K562 (cell line): Measurements from ENCODE around the gene OTULIN. TPM values are rescaled to one million over a fixed set of nuclear protein-coding genes. Genes with fewer than 3 reads are reported as not detected.
A peak's percentile ranks its signal among the peaks of the same experiment; 100 is the strongest.

Experiments
- ATAC-seq: fragments of 200-7000 bp; cut with Tn5 transposase; 3 replicates; pipeline ENCODE4 v1.9.1; 2020; ENCODE audit warnings: moderate library complexity
- BruUV-seq: library from RNA; stranded (reverse); fragments of 400-500 nt; replicated peaks from 2 replicates; lab custom pipeline; 2021; lab: Mats Ljungman, UMichigan
- CTCF ChIA-PET: fragments of 300-600 bp; formaldehyde crosslinking; extraction: SDS; loops from one replicate; lab custom pipeline; 2021; ENCODE audit warnings: low intra/inter-chr PET ratio; lab: Yijun Ruan, JAX
- POLR2A ChIA-PET: fragments of 300-600, 350-650 bp; sonication (Branson Sonifier 250); formaldehyde crosslinking; extraction: SDS; loops from one replicate; lab custom pipeline; 2021; ENCODE audit warnings: antibody characterized with exemption, inconsistent platforms; lab: Yijun Ruan, JAX
- DNase-seq, 4 experiments: peaks; one replicate each; pipeline versions ENCODE4 v3.0.0 to v3.0.0-alpha.2; 2011 to 2018; ENCODE audit warnings: low spot score in 3 of 4, mixed read lengths in 3 of 4; ENCODE audit errors: extremely low read depth in 1 of 4
- FAIRE-seq: peaks from 2 replicates; lab custom pipeline; 2011; peaks lifted over from hg19 to GRCh38; lab: Jason Lieb, UNC
- H2AFZ ChIP-seq: 2 replicates; pipeline ENCODE4 v1.6.0; 2011; ENCODE audit warnings: low read depth, low read length, control low read depth, inconsistent platforms
- H3K27ac ChIP-seq: fragments of 200-600 bp; 3 replicates; pipeline ENCODE4 v1.8.0; 2011; ENCODE audit warnings: low read depth, mild to moderate bottlenecking, control low read depth, inconsistent platforms, low read length, moderate library complexity, mixed read lengths; ENCODE audit errors: extremely low read depth
- H3K27me3 ChIP-seq, 2 experiments: fragments of 300-600 bp in 1 of 2; 2 replicates in 1 of 2; 3 replicates in 1 of 2; pipeline versions ENCODE4 v1.6.0 to v1.8.0; 2011; ENCODE audit warnings: inconsistent platforms in 2 of 2, low read length in 2 of 2, mild to moderate bottlenecking in 1 of 2, mixed read lengths in 1 of 2, moderate library complexity in 1 of 2; ENCODE audit not compliant: control insufficient read depth in 2 of 2, insufficient read depth in 2 of 2
- H3K36me3 ChIP-seq: fragments of 300-600 bp; 3 replicates; pipeline ENCODE4 v1.8.0; 2011; ENCODE audit warnings: mild to moderate bottlenecking, low read length, inconsistent platforms; ENCODE audit not compliant: control insufficient read depth, insufficient read depth
- H3K4me1 ChIP-seq, 2 experiments: fragments of 200-600 bp in 1 of 2; replicated peaks in 1 of 2; 2 replicates in 1 of 2; 3 replicates in 1 of 2; pipeline versions ENCODE4 v1.5.1 to v1.8.0; 2011; ENCODE audit warnings: inconsistent platforms in 2 of 2, low read length in 2 of 2, mild to moderate bottlenecking in 1 of 2, mixed read lengths in 1 of 2, moderate library complexity in 1 of 2; ENCODE audit not compliant: control insufficient read depth in 2 of 2, insufficient read depth in 2 of 2
- H3K4me2 ChIP-seq: 2 replicates; pipeline ENCODE4 v1.6.1; 2011; ENCODE audit warnings: low read length, control low read depth, inconsistent platforms, mixed read lengths; ENCODE audit not compliant: insufficient read depth
- H3K4me3 ChIP-seq: fragments of 200-600 bp; sonication (generic), shearing (Covaris generic); 2 replicates; pipeline ENCODE4 v1.5.1; 2016; ENCODE audit warnings: control low read depth, inconsistent platforms
- H3K79me2 ChIP-seq: fragments of 200-600 bp; 3 replicates; pipeline ENCODE4 v1.8.0; 2011; ENCODE audit warnings: low read length, inconsistent platforms; ENCODE audit not compliant: control insufficient read depth, insufficient read depth
- H3K9ac ChIP-seq, 2 experiments: 2 replicates each; pipeline versions ENCODE4 v1.6.0 to v1.6.1; 2011; ENCODE audit warnings: low read depth in 2 of 2, low read length in 2 of 2, control low read depth in 1 of 2, inconsistent platforms in 1 of 2, mild to moderate bottlenecking in 1 of 2, mixed read lengths in 1 of 2; ENCODE audit not compliant: insufficient read depth in 1 of 2
- H3K9me1 ChIP-seq: one replicate; pipeline ENCODE4 v1.6.0; 2011; ENCODE audit warnings: inconsistent platforms, mild to moderate bottlenecking, low read length, moderate library complexity; ENCODE audit not compliant: control insufficient read depth, insufficient read depth
- H3K9me3 ChIP-seq: replicated peaks from 2 replicates; pipeline ENCODE4 v1.5.1; 2011; ENCODE audit warnings: low read depth, low read length, inconsistent platforms; ENCODE audit not compliant: control insufficient read depth, insufficient read depth
- H4K20me1 ChIP-seq: replicated peaks from 2 replicates; pipeline ENCODE4 v1.6.1; 2011; ENCODE audit warnings: low read length, inconsistent platforms, mixed read lengths; ENCODE audit not compliant: control insufficient read depth, insufficient read depth
- BRCA1 ChIP-seq, 2 experiments: fragments of 450-650 bp in 1 of 2; sonication (generic) in 1 of 2; formaldehyde crosslinking in 1 of 2; IDR thresholded peaks; 2 replicates each; pipeline versions ENCODE4 v1.5.0 to v1.6.1; 2017 to 2020; ENCODE audit warnings: mild to moderate bottlenecking in 1 of 2, missing genetic modification reagents in 1 of 2
- CEBPB ChIP-seq: fragments of 450-650 bp; IDR thresholded peaks from 2 replicates; pipeline ENCODE4 v1.6.1; 2016; ENCODE audit warnings: missing genetic modification characterization, missing compliant biosample characterization
- EP300 ChIP-seq: IDR thresholded peaks from 2 replicates; pipeline ENCODE4 v1.6.1; 2012; ENCODE audit warnings: low read length, improper control_type of control experiment
- HDAC1 ChIP-seq, 2 experiments: fragments of 450-650 bp; IDR thresholded peaks; 2 replicates each; pipeline ENCODE4 v1.6.1; 2016 to 2017; ENCODE audit warnings: inconsistent platforms in 1 of 2, mild to moderate bottlenecking in 1 of 2, moderate library complexity in 1 of 2
- ILF3 ChIP-seq: fragments of 450-650 bp; IDR thresholded peaks from 2 replicates; pipeline ENCODE4 v1.6.1; 2018; ENCODE audit warnings: antibody characterized with exemption, mild to moderate bottlenecking, moderate library complexity, borderline replicate concordance
- NCOA1 ChIP-seq: fragments of 450-650 bp; IDR thresholded peaks from 2 replicates; pipeline ENCODE4 v1.6.1; 2016; ENCODE audit warnings: low read depth
- RFX5 ChIP-seq: IDR thresholded peaks from 2 replicates; pipeline ENCODE4 v1.6.1; 2011; ENCODE audit warnings: low read depth, mild to moderate bottlenecking, improper control_type of control experiment, low read length
- SNRNP70 ChIP-seq: fragments of 200-400 bp; formaldehyde crosslinking; optimal IDR thresholded peaks from 2 replicates; pipeline ENCODE3; 2017; ENCODE audit warnings: low read depth, low read length
- SRSF1 ChIP-seq: fragments of 200-400 bp; formaldehyde crosslinking; IDR thresholded peaks from 2 replicates; pipeline ENCODE4 v1.6.1; 2017; ENCODE audit warnings: mild to moderate bottlenecking, low read depth, low read length, moderate library complexity
- TAF1 ChIP-seq: IDR thresholded peaks from 2 replicates; pipeline ENCODE4 v1.6.1; 2011; ENCODE audit warnings: mild to moderate bottlenecking, low read length, moderate library complexity; ENCODE audit not compliant: insufficient read depth, control insufficient read depth, severe bottlenecking; ENCODE audit errors: extremely low read depth
- WGBS: fragments of 100-300 bp; shearing (Covaris generic); methylation state at CpG from one replicate; pipeline ENCODE4 v1.1.6; 2016; ENCODE audit warnings: low coverage, mixed read lengths; ENCODE audit not compliant: insufficient coverage; ENCODE audit errors: missing lambda C conversion rate; 5-methylcytosine and 5-hydroxymethylcytosine counted together
- in situ Hi-C: fragments of 300-500 bp; cut with MboI; formaldehyde crosslinking; loops from 4 replicates; pipeline ENCODE4 v1.15.0; 2018; ENCODE audit warnings: inconsistent platforms, mixed read lengths
- intact Hi-C: fragments of 100-400 bp; cut with micrococcal nuclease; formaldehyde crosslinking; loops from 2 replicates; pipeline ENCODE4 v1.14.2; 2022
- polyA plus RNA-seq, 8 experiments: library from polyadenylated mRNA; depleted of rRNA in 4 of 8; stranded (reverse) in 5 of 8; unstranded in 3 of 8; fragments of >200 nt; fragmentation: Nextera tagmentation in 2 of 8; fragmentation: Illumina TruSeq in 1 of 8; extraction: Ambion mirVana in 2 of 8; extraction: Trizol in 1 of 8; gene quantifications; 2 replicates each; pipeline versions ENCODE4 v1.2.1 to v1.2.3, GENCODE V29; 2011 to 2014; ENCODE audit warnings: inconsistent platforms in 1 of 8, missing spikeins in 1 of 8
- total RNA-seq, 7 experiments: library from RNA; depleted of rRNA in 6 of 7; stranded (reverse); fragments of >200 nt in 6 of 7; fragmentation: Illumina TruSeq in 2 of 7; extraction: Trizol in 2 of 7; gene quantifications; 2 replicates each; pipeline versions ENCODE4 v1.2.1 to v1.2.3, GENCODE V29; 2011 to 2021; ENCODE audit warnings: low replicate concordance in 1 of 7
- TF ChIP-seq, protein P1 (sequence below): sonication (generic); formaldehyde crosslinking; IDR thresholded peaks from 2 replicates; pipeline ENCODE4 v1.8.0; 2022; ENCODE audit warnings: missing genetic modification reagents, mild to moderate bottlenecking, borderline replicate concordance

The OTULIN gene
- total and polyA plus RNA-seq, 9 of the 15 experiments (the other 6 are each of a cell fraction or from before 2014, with no cell fraction given) = 3.3 to 33.6 (median 20.1) TPM

DNA sequence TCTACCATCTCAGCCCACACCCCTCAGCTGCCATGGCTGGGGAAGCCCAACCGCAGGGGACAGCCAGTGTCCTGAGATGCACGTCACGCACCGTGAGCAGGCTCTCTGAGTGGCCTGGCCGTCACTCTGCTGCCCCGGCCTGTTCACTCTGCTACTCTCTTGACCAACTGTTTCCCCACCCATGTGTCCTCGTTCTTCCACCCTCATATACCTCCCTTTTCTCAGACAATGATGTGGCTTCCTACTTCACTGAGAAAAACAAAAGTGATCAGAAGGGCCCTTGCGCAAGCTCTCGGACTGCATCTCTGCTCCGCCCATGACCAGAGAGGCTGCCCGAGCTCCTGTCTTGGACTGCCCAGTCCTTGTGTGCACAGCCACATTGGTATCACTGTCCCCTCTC lies 47.6 kb downstream of the OTULIN start:
- Histone ChIP-seq H3K27ac (no peak overlapping the region), H3K79me2 (no peaks in the 10 kb centered on the region), H3K9ac (no peak overlapping the region), H3K27me3 (no peaks in the 10 kb centered on the region), H3K4me2 (no peak overlapping the region), H3K4me1 (0 out of 5 replicates have a peak, but pooled peaks cover 0 to 3% of the 10 kb centered on the region in 2 experiments), H3K36me3 (peaks cover 67% of the 10 kb centered on the region; the same call in 2 of the 3 replicates), H3K4me3 (no peak overlapping the region), H4K20me1 (no peaks in the 10 kb centered on the region), H3K9me1 (no peaks in the 10 kb centered on the region), H3K9me3 (no peaks in the 10 kb centered on the region), H2AFZ (no peak overlapping the region)
- WGBS = 95% methylated on average over 11 of the region's 11 CpGs
- FAIRE-seq = no peak
- DNase-seq = no peak
- no TSS peak for BruUV-seq
- CTCF ChIA-PET = no interaction called here
- ATAC-seq = no peak
- intact Hi-C loops = no loop called here
- POLR2A ChIA-PET = interaction anchor here (0.6 kb wide), 1 partner anchor 206 kb away, joined by 3 read pairs; no protein-coding TSS in a partner anchor
- in situ Hi-C loops = no loop called here
- TF ChIP-seq TAF1 (no peak), CEBPB (peak; percentile 14; the same call in 1 of the 2 replicates)

GRCh38 chr5:14712666-14713065 lies 48.1 kb downstream of the OTULIN start:
- Histone ChIP-seq H4K20me1 (no peaks in the 10 kb centered on the region), H3K9me3 (no peaks in the 10 kb centered on the region), H3K27ac (no peak overlapping the region), H3K79me2 (no peaks in the 10 kb centered on the region), H3K36me3 (peaks cover 61% of the 10 kb centered on the region; the same call in 2 of the 3 replicates), H3K4me1 (0 out of 5 replicates have a peak, but pooled peaks cover 0 to 3% of the 10 kb centered on the region in 2 experiments), H3K27me3 (no peaks in the 10 kb centered on the region), H3K4me3 (no peak overlapping the region), H2AFZ (no peak overlapping the region), H3K4me2 (no peak overlapping the region), H3K9me1 (no peaks in the 10 kb centered on the region), H3K9ac (no peak overlapping the region)
- CTCF ChIA-PET = no interaction called here
- no peak for TF ChIP-seq ILF3
- TF ChIP-seq, protein P1, sequence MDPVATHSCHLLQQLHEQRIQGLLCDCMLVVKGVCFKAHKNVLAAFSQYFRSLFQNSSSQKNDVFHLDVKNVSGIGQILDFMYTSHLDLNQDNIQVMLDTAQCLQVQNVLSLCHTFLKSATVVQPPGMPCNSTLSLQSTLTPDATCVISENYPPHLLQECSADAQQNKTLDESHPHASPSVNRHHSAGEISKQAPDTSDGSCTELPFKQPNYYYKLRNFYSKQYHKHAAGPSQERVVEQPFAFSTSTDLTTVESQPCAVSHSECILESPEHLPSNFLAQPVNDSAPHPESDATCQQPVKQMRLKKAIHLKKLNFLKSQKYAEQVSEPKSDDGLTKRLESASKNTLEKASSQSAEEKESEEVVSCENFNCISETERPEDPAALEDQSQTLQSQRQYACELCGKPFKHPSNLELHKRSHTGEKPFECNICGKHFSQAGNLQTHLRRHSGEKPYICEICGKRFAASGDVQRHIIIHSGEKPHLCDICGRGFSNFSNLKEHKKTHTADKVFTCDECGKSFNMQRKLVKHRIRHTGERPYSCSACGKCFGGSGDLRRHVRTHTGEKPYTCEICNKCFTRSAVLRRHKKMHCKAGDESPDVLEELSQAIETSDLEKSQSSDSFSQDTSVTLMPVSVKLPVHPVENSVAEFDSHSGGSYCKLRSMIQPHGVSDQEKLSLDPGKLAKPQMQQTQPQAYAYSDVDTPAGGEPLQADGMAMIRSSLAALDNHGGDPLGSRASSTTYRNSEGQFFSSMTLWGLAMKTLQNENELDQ (CRISPR knock-in tag) = no peak
- no peak for TF ChIP-seq EP300
- no peak for TF ChIP-seq RFX5
- no peak for TF ChIP-seq SNRNP70
- TF ChIP-seq NCOA1 = no peak
- no peak for TF ChIP-seq HDAC1 (IDR thresholded peaks at IDR 0.05)
- no peak for TF ChIP-seq BRCA1 (IDR thresholded peaks at IDR 0.05)
- TF ChIP-seq BRCA1 (CRISPR knock-in tag; IDR thresholded peaks at IDR 0.05) = no peak
- TF ChIP-seq SRSF1 = no peak
- FAIRE-seq (no peak), ATAC-seq (no peak), DNase-seq (no peak)
- POLR2A ChIA-PET = no interaction called here
- intact Hi-C loops (no loop called here), in situ Hi-C loops (no loop called here)
- no TSS peak for BruUV-seq
- 90% methylated on average over 13 of the region's 17 CpGs for WGBS
